ENCODE results near the gene RUNX3.

Gene RUNX3

DNA sequence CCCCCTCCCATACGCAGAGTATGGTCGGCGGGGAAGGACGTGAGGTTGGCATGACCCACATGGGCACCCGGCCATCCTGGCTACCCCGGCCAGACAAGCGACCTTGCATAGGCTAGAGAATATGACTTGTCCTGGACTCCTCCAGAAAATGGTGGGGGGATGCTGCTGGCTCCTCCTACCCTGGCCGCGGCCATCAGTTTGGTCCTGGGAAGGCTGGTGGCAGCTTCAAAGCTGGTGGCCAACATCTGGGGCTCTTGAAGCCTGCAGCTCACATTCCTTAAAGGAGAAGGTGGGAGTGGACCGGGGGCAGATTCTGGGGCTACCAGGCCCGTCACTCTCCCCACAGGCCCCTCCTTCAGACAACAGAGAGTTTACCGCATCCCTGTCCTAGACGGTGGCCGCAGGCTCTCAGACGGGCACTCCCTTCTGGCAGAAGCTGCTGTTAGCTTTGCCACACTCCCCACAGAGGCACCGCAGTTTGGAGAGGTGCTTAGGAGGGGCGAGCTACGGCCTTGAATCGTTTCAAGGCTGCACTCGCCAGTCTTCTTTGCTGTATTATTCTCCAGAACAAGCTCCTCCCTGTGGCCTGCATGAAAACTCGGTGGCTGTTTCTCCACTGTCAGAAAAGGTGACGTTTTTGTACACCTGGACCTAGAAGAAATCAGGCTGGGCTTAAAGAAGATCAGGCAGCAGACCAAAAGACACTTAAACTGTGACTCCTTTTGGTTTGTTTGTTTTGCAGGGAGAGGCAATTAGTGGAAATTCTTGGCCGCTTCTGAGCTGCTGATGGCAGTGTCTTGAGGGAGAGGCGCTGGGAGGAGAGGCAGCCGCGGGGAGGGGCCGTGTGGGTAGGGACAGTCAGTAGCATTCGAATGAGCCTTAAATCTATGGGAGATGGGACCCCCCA is 68.0 kb downstream of the RUNX3 start:
- DNase-seq = peak; percentile 31

DNA sequence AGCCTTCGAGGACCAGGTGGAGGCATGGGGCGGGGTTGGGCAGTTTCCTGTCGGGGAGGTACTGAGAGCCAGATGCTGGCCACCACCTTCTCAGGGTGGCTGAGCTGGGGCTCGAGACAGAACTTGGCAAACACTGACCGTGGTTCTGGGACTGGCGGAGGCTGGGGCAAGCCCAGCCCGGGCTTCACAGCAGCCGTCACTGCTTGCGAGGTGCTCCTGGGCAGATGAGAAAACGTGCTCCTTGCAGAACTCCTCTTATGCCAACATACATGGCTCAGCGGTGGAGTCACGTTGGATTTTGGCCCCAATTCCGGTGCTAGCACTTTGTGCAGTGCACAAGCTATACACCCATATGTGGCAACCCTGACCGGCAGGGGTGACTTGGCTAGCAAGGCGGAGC is 69.2 kb downstream of the RUNX3 start:
- DNase-seq = no peak

DNA sequence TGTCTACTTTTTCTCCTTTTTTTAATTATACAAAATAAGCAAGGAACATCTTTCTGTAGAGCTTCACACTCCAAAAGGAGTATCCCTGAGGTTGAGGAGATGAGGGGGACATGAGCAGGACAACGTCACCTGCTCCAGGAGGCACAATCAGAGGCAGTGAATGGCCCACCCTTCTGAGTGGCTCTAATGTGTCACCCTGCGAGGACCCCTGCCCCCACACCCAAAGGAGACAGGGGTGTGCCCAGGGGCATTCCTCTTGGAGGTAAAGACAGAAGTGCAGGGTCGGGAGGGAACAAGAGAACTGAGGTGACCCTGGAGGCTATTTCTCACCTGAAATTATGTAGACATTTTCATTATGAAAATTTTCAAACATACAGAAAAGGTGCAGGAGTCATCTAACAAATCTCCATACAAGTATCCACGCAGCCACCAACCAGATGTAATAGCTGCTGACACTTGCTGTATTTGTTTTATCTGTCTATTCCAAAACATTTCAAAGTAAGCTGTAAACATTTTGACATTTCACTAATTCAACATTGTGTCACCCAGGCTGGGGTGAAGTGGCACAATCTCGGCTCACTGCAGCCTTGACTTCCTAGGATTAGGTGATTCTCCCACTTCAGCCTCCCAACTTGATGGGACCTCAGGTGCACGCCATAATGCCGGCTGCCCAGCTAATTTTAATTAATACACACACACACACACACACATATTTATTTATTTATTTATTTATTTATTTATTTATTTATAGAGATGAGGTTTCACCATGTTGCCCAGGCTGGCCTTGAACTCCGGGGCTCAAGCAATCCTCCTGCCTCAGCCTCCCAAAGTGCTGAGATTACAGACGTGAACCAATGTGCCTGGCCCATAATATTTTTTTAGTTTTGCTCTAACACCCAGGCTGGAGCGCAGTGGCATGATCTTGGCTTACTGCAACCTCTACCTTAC is 70.7 kb downstream of the RUNX3 start:
- no peak for DNase-seq

DNA sequence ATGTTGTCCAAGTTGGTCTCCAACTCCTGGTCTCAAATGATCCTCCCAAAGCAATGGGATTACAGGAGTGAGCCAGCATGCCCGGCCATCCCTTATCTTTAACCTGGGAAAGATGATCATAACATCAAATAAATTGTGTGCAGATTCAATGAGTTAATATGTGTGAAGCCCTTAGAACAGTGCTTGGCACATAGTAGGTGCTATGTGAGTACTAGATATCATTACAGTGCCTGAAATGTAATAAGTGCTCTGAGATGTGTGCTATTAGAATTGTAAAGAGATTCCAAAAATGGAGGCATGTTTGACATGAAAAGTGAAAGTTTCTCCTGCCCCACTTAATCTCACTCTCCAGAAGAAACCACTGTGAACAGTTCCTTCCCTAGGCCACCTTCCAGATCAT is 71.8 kb downstream of the RUNX3 start:
- DNase-seq = no peak

DNA sequence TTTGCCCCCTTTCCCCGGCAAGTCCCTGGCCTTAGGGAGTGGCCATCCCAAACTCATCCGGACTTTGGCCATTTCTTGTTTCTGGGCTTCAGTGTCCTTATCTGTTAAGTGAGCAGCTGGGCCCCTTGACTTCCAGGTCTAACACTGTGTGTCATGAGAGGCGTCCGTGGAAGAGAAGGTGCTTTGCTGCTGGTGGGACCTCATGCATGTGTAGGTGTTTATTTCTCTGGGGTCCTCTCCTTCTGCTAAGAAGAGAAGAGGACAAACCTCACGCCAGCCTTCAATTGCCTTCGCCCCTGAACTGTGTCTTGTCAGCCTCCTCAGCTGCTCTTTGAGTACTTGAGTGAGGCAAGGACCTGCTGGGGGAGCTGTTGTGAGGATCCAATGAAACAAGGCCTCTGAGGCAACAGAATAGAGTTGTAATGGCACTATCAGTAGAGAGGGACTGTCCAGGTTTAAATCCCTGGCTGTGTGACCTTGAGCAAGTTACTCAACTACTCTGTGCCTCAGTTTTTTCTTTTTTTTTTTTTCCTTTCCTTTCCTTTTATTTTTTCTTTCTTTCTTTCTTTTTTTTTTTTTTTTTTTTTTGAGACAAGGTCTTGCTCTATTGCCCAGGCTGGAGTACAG is 72.5 kb downstream of the RUNX3 start:
- DNase-seq = no peak

DNA sequence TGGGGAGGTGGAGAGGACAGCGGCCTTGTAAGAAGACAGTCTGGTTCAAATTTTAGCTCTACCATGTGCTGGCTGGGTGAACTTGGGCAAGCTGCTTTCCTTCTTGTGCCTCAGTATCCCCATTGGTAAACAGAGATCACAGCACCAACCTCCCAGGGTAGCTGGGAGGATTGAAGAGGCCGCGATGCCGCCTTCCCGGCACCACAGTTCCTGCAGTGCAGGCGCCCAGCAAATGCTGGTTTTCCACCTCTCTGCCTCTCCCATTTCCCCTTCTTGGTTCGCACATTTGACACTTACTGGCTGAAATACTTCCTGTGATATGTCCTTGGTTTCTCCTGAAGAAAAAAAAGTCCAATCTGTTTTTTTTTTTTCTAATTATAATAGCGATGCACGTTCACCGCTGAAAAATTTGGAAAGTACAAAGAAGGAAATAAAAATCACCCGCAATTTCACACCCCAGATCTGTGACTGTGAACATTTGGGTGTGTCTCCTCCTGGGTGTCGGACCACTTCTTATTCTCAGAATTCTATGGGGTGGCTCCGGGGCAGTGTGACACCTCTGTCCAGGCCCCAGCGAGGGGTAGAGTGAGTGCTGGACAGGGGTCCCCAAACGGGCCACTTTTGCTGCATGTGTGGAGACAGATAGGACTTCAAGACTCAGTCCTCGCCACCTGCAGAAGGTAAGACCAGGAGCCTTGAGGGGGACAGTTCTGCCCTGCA is 73.1 kb downstream of the RUNX3 start:
- no peak for DNase-seq

DNA sequence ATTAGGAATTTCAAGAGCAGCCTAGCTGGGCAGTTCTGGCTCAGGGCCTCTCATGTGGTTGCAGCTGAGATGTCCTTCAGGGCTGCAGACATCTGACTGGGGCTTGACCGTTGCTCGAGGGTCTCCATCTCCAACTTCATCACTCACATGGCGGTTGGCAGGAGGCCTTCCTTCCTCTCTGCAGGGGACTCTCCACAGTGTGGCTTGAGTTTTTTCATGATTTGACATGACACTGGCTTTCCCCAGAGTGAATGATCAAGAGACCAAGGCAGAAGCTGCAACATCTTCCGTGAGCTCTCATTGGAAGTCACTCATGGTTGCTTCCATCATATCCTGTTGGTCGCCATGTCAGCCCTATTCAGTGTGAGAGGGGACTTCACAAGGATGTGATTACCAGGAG is 74.6 kb downstream of the RUNX3 start:
- no peak for DNase-seq

DNA sequence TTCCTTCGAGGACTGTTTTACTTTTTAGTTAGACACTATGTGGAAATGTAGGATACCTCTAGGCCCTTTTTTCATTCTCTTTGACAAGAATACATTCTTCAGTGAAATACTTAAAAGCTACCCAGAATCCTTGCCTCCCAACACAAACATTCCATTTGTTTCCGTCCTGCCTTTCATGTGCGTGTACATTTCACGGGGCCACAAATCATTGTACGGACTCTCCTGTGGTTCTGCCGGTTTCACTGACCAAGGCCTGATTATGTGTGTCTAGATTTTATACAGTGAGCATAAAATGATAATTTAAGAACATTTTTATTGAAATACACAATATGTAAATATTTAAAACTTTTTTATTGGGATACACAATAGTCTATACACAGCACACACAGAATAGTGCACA is 76.4 kb downstream of the RUNX3 start:
- DNase-seq = no peak

DNA sequence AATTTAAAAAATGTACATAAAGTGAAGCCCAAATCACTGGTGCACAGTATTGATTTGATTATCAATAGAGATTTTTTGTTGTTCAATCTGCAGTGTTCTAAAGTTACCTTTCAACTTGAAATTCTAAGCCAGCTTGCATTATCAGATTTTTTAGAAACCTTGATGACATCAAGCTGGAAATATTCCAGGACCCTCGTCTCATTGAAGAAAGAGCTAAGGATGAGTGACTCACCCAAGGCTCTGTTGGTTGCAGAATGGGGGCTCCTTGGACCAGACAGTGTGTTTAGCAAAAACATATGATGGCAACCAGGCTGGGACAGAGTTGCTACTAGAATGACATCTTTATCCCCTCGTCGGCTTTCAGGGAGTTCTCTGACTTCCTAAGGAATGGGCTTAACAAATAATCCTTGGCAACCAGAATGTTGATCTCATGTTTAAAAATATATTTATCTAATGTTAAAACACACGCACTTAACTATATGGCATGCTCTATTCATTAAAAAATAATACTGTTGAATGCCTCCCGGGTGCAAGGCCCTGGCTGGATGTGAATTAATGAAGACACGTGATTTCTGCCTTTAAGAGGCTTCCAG is 79.7 kb downstream of the RUNX3 start:
- peak; percentile 62 for DNase-seq

DNA sequence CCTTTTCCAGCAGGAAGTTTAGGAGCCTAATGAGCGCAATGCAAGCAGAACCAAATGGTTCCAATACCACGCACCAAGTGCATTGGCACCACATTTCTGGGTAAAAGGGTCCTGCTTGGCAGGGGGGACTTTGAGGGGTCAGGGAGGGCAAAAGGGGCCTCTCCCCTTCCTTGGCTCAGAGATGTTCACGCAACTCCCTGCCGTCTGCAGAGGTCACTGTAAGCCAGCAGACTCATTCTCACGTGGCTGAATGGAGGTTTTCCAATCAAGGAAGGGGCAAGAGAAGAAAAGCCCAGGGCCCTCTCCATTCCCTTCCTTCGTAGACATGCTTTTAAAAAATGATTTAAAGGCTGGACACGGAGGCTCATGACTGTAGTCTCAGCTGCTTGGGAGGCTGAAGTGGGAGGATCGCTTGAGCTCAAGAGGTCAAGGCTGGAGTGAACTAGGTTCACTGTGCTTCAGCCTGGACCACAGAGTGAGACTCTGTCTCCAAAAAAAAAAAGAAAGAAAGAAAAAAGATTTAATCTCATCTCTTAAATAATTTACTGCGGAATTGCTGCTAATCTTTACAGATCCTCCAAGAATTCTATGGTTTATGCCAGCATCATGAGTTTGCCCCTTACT is 80.3 kb downstream of the RUNX3 start:
- no peak for DNase-seq

Measured in fibroblast of skin of back (primary cell).